HepG2 (cell line): ENCODE results near the gene TAGLN2. TPM values are rescaled to one million over a fixed set of nuclear protein-coding genes. Genes with fewer than 3 reads are reported as not detected.

Experiments
- ETV5 ChIP-seq: IDR thresholded peaks from 2 replicates; pipeline ENCODE4 v1.6.1; 2018; ENCODE audit warnings: missing biosample characterization, missing genetic modification reagents, inconsistent platforms, borderline replicate concordance
- GTF3A ChIP-seq: sonication (generic); formaldehyde crosslinking; conservative IDR thresholded peaks from 2 replicates; pipeline ENCODE4 v1.4.0; 2020; ENCODE audit warnings: mild to moderate bottlenecking, missing genetic modification reagents
- MYNN ChIP-seq: sonication (generic); formaldehyde crosslinking; IDR thresholded peaks from 2 replicates; pipeline ENCODE4 v1.4.0; 2020; ENCODE audit warnings: mild to moderate bottlenecking, low read depth, missing genetic modification reagents
- NFYC ChIP-seq: IDR thresholded peaks from 2 replicates; pipeline ENCODE4 v1.6.1; 2016; ENCODE audit warnings: missing genetic modification reagents, missing compliant biosample characterization
- PCBP2 ChIP-seq: fragments of 200-400 bp; formaldehyde crosslinking; optimal IDR thresholded peaks from 2 replicates; pipeline ENCODE3; 2018; ENCODE audit warnings: low read length, low read depth; ENCODE audit not compliant: poor library complexity, severe bottlenecking
- SUZ12 ChIP-seq: fragments of 150-350 bp; IDR thresholded peaks from 2 replicates; pipeline ENCODE4 v1.6.1; 2014; ENCODE audit warnings: low read depth, low read length
- XRCC5 ChIP-seq: fragments of 200-400 bp; formaldehyde crosslinking; optimal IDR thresholded peaks from 2 replicates; pipeline ENCODE3; 2017; ENCODE audit warnings: mild to moderate bottlenecking, low read length
- ZFP62 ChIP-seq: sonication (generic); formaldehyde crosslinking; IDR thresholded peaks from 2 replicates; pipeline ENCODE4 v1.4.0; 2020; ENCODE audit warnings: missing genetic modification reagents
- ZNF331 ChIP-seq: sonication (generic); formaldehyde crosslinking; IDR thresholded peaks from 2 replicates; pipeline ENCODE4 v1.4.0; 2020; ENCODE audit warnings: missing genetic modification reagents
- ZNF431 ChIP-seq: sonication (generic); formaldehyde crosslinking; IDR thresholded peaks from 2 replicates; pipeline ENCODE4 v1.9.0; 2022; ENCODE audit warnings: missing genetic modification reagents, low read depth, mild to moderate bottlenecking, borderline replicate concordance
- ZNF501 ChIP-seq: sonication (generic); formaldehyde crosslinking; IDR thresholded peaks from 2 replicates; pipeline ENCODE4 v1.5.1; 2020; ENCODE audit warnings: mild to moderate bottlenecking, moderate library complexity, missing genetic modification reagents
- ZNF619 ChIP-seq: sonication (generic); formaldehyde crosslinking; IDR thresholded peaks from 2 replicates; pipeline ENCODE4 v1.4.0; 2020; ENCODE audit warnings: mild to moderate bottlenecking, missing genetic modification reagents
- polyA plus RNA-seq, 8 experiments: library from polyadenylated mRNA; depleted of rRNA in 3 of 8; stranded (reverse) in 7 of 8; unstranded in 1 of 8; fragments of >200 nt; fragmentation: Illumina TruSeq in 4 of 8; extraction: Trizol in 4 of 8; gene quantifications; 2 replicates each; pipeline versions ENCODE4 v1.2.1 to v1.2.3, GENCODE V29; 2011 to 2016; ENCODE audit warnings: low read depth in 4 of 8, missing spikeins in 1 of 8, mixed read lengths in 1 of 8; ENCODE audit not compliant: insufficient read depth in 1 of 8
- total RNA-seq, 5 experiments: library from RNA; depleted of rRNA; stranded (reverse); fragments of >200 nt; fragmentation: Illumina TruSeq; extraction: Trizol; gene quantifications; 2 replicates each; pipeline ENCODE4 v1.2.3, GENCODE V29; 2016; ENCODE audit warnings: low read depth in 1 of 5
- TF ChIP-seq, protein P1 (sequence below): IDR thresholded peaks from 2 replicates; pipeline ENCODE4 v1.6.1; 2016; ENCODE audit warnings: low read depth
- TF ChIP-seq, protein P2 (sequence below): sonication (generic); formaldehyde crosslinking; IDR thresholded peaks from 2 replicates; pipeline ENCODE4 v1.8.0; 2022; ENCODE audit warnings: mild to moderate bottlenecking, missing genetic modification reagents, moderate library complexity
- TF ChIP-seq, protein P3 (sequence below): sonication (generic); formaldehyde crosslinking; IDR thresholded peaks from 2 replicates; pipeline ENCODE4 v1.4.0; 2020; ENCODE audit warnings: missing genetic modification reagents, mild to moderate bottlenecking, borderline replicate concordance
- TF ChIP-seq, protein P4 (sequence below): sonication (generic); formaldehyde crosslinking; IDR thresholded peaks from 2 replicates; pipeline ENCODE4 v1.4.0; 2020; ENCODE audit warnings: mild to moderate bottlenecking, missing genetic modification reagents
- TF ChIP-seq, protein P5 (sequence below): sonication (generic); formaldehyde crosslinking; IDR thresholded peaks from 2 replicates; pipeline ENCODE4 v1.5.1; 2020; ENCODE audit warnings: missing genetic modification reagents, mild to moderate bottlenecking, borderline replicate concordance
- TF ChIP-seq, protein P6 (sequence below): IDR thresholded peaks from 2 replicates; pipeline ENCODE4 v1.6.1; 2016
- TF ChIP-seq, protein P7 (sequence below): sonication (generic); formaldehyde crosslinking; IDR thresholded peaks from 2 replicates; pipeline ENCODE4 v1.4.0; 2020; ENCODE audit warnings: missing genetic modification reagents, low read depth, mild to moderate bottlenecking, borderline replicate concordance
- TF ChIP-seq, protein P8 (sequence below): sonication (generic); formaldehyde crosslinking; IDR thresholded peaks from 2 replicates; pipeline ENCODE4 v1.4.0; 2020; ENCODE audit warnings: missing genetic modification reagents

TAGLN2 gene
- total and polyA plus RNA-seq, 2 of the 13 experiments (the other 11 are each of a cell fraction or from before 2014, with no cell fraction given), result 6.7 to 17.2 TPM

DNA sequence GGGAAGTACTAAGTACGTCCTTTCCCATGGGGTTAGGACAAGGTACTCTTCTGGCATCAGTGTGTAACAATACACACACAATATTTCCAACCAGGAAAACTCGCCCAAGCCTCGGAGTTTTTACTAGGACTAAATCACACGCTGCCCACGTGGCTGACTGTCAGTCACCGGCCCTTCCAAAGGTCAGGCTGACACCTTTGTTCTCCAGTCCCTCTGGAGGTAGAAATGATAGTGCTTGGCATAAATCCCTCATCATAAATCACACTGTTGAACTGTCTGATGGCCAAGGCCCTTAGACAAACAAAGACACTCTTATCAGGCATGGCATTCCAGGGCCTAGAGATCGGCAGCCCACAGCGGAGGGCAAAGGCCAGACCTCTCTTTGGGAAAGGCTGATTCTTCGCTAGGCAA, 45.6 kb upstream of the TAGLN2 start (continued):
- TF ChIP-seq GTF3A (CRISPR knock-in tag) (no peak), SUZ12 (no peak), MYNN (no peak), ZNF331 (CRISPR knock-in tag) (peak; percentile 78), NFYC (no peak), ZNF431 (no peak), ZNF619 (CRISPR knock-in tag) (no peak), PCBP2 (no peak), ZNF501 (CRISPR knock-in tag) (no peak), XRCC5 (peak; percentile 56), ETV5 (CRISPR knock-in tag) (0 out of 2 replicates have a peak, but pooled peaks have one; percentile 14), ZFP62 (no peak)
- TF ChIP-seq, protein P1, sequence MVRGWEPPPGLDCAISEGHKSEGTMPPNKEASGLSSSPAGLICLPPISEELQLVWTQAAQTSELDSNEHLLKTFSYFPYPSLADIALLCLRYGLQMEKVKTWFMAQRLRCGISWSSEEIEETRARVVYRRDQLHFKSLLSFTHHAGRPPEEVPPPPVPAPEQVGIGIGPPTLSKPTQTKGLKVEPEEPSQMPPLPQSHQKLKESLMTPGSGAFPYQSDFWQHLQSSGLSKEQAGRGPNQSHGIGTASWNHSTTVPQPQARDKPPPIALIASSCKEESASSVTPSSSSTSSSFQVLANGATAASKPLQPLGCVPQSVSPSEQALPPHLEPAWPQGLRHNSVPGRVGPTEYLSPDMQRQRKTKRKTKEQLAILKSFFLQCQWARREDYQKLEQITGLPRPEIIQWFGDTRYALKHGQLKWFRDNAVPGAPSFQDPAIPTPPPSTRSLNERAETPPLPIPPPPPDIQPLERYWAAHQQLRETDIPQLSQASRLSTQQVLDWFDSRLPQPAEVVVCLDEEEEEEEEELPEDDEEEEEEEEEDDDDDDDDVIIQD, result no peak
- TF ChIP-seq, protein P2, sequence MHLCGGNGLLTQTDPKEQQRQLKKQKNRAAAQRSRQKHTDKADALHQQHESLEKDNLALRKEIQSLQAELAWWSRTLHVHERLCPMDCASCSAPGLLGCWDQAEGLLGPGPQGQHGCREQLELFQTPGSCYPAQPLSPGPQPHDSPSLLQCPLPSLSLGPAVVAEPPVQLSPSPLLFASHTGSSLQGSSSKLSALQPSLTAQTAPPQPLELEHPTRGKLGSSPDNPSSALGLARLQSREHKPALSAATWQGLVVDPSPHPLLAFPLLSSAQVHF (CRISPR knock-in tag), result no peak
- TF ChIP-seq, protein P3, sequence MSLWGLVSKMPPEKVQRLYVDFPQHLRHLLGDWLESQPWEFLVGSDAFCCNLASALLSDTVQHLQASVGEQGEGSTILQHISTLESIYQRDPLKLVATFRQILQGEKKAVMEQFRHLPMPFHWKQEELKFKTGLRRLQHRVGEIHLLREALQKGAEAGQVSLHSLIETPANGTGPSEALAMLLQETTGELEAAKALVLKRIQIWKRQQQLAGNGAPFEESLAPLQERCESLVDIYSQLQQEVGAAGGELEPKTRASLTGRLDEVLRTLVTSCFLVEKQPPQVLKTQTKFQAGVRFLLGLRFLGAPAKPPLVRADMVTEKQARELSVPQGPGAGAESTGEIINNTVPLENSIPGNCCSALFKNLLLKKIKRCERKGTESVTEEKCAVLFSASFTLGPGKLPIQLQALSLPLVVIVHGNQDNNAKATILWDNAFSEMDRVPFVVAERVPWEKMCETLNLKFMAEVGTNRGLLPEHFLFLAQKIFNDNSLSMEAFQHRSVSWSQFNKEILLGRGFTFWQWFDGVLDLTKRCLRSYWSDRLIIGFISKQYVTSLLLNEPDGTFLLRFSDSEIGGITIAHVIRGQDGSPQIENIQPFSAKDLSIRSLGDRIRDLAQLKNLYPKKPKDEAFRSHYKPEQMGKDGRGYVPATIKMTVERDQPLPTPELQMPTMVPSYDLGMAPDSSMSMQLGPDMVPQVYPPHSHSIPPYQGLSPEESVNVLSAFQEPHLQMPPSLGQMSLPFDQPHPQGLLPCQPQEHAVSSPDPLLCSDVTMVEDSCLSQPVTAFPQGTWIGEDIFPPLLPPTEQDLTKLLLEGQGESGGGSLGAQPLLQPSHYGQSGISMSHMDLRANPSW (CRISPR knock-in tag), result no peak
- TF ChIP-seq, protein P4, sequence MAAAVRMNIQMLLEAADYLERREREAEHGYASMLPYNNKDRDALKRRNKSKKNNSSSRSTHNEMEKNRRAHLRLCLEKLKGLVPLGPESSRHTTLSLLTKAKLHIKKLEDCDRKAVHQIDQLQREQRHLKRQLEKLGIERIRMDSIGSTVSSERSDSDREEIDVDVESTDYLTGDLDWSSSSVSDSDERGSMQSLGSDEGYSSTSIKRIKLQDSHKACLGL (CRISPR knock-in tag), result no peak
- TF ChIP-seq, protein P5, sequence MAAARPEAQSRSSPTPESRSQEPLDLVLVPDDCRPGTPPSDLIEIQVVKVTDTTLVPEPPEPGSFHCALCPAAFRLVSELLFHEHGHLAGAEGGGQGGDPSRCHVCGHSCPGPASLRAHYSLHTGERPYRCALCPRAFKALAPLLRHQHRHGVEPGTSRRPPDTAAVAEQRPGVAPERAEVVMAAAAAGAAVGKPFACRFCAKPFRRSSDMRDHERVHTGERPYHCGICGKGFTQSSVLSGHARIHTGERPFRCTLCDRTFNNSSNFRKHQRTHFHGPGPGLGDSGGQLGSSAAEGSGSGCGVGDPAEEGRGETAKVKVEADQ, result no peak
- TF ChIP-seq, protein P6, sequence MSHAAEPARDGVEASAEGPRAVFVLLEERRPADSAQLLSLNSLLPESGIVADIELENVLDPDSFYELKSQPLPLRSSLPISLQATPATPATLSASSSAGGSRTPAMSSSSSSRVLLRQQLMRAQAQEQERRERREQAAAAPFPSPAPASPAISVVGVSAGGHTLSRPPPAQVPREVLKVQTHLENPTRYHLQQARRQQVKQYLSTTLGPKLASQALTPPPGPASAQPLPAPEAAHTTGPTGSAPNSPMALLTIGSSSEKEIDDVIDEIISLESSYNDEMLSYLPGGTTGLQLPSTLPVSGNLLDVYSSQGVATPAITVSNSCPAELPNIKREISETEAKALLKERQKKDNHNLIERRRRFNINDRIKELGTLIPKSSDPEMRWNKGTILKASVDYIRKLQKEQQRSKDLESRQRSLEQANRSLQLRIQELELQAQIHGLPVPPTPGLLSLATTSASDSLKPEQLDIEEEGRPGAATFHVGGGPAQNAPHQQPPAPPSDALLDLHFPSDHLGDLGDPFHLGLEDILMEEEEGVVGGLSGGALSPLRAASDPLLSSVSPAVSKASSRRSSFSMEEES, result peak; percentile 84
- TF ChIP-seq, protein P7, sequence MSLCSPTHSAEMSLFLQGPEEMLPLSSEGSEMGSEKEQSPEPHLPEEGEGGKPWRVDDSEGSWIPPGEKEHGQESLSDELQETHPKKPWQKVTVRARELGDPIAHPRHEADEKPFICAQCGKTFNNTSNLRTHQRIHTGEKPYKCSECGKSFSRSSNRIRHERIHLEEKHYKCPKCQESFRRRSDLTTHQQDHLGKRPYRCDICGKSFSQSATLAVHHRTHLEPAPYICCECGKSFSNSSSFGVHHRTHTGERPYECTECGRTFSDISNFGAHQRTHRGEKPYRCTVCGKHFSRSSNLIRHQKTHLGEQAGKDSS, result no peak
- TF ChIP-seq, protein P8, sequence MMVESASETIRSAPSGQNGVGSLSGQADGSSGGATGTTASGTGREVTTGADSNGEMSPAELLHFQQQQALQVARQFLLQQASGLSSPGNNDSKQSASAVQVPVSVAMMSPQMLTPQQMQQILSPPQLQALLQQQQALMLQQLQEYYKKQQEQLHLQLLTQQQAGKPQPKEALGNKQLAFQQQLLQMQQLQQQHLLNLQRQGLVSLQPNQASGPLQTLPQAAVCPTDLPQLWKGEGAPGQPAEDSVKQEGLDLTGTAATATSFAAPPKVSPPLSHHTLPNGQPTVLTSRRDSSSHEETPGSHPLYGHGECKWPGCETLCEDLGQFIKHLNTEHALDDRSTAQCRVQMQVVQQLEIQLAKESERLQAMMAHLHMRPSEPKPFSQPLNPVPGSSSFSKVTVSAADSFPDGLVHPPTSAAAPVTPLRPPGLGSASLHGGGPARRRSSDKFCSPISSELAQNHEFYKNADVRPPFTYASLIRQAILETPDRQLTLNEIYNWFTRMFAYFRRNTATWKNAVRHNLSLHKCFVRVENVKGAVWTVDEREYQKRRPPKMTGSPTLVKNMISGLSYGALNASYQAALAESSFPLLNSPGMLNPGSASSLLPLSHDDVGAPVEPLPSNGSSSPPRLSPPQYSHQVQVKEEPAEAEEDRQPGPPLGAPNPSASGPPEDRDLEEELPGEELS (CRISPR knock-in tag), result peak; percentile 55
